HepG2 (cell line): ENCODE results near the gene CPSF4. TPM values are rescaled to one million over a fixed set of nuclear protein-coding genes. Genes with fewer than 3 reads are reported as not detected.

ENCODE experiments used
- EP300 ChIP-seq, 3 experiments: sonication (generic) in 1 of 3; formaldehyde crosslinking in 1 of 3; IDR thresholded peaks; 2 replicates each; pipeline versions ENCODE4 v1.5.1 to v1.6.1; 2011 to 2020; ENCODE audit warnings: low read depth in 2 of 3, low read length in 2 of 3, borderline replicate concordance in 1 of 3, improper control_type of control experiment in 1 of 3, mild to moderate bottlenecking in 1 of 3, missing genetic modification reagents in 1 of 3, moderate library complexity in 1 of 3
- HNF4A ChIP-seq: sonication (generic); formaldehyde crosslinking; IDR thresholded peaks from 2 replicates; pipeline ENCODE4 v1.4.0; 2020; ENCODE audit warnings: missing genetic modification reagents
- NRL ChIP-seq: sonication (generic); formaldehyde crosslinking; IDR thresholded peaks from 2 replicates; pipeline ENCODE4 v1.5.0; 2020; ENCODE audit warnings: missing genetic modification reagents, mild to moderate bottlenecking, moderate library complexity, borderline replicate concordance
- RARG ChIP-seq: sonication (generic); formaldehyde crosslinking; IDR thresholded peaks from 2 replicates; pipeline ENCODE4 v1.4.0; 2020; ENCODE audit warnings: low read depth, mild to moderate bottlenecking, missing genetic modification reagents
- TARDBP ChIP-seq: sonication (generic); formaldehyde crosslinking; IDR thresholded peaks from 2 replicates; pipeline ENCODE4 v1.8.0; 2022; ENCODE audit warnings: mild to moderate bottlenecking, missing genetic modification reagents
- ZMYM3 ChIP-seq: sonication (generic); formaldehyde crosslinking; IDR thresholded peaks from 2 replicates; pipeline ENCODE4 v1.5.1; 2020; ENCODE audit warnings: mild to moderate bottlenecking, missing genetic modification reagents
- ZNF431 ChIP-seq: sonication (generic); formaldehyde crosslinking; IDR thresholded peaks from 2 replicates; pipeline ENCODE4 v1.9.0; 2022; ENCODE audit warnings: missing genetic modification reagents, low read depth, mild to moderate bottlenecking, borderline replicate concordance
- ZNF737 ChIP-seq: sonication (generic); formaldehyde crosslinking; IDR thresholded peaks from 2 replicates; pipeline ENCODE4 v1.5.0; 2020; ENCODE audit warnings: missing genetic modification reagents, mild to moderate bottlenecking, borderline replicate concordance
- ZNF772 ChIP-seq: sonication (generic); formaldehyde crosslinking; IDR thresholded peaks from 2 replicates; pipeline ENCODE4 v1.5.0; 2020; ENCODE audit warnings: mild to moderate bottlenecking, missing genetic modification reagents
- ZNF776 ChIP-seq: sonication (generic); formaldehyde crosslinking; IDR thresholded peaks from 2 replicates; pipeline ENCODE4 v1.4.0; 2020; ENCODE audit warnings: mild to moderate bottlenecking, missing genetic modification reagents
- polyA plus RNA-seq, 8 experiments: library from polyadenylated mRNA; depleted of rRNA in 3 of 8; stranded (reverse) in 7 of 8; unstranded in 1 of 8; fragments of >200 nt; fragmentation: Illumina TruSeq in 4 of 8; extraction: Trizol in 4 of 8; gene quantifications; 2 replicates each; pipeline versions ENCODE4 v1.2.1 to v1.2.3, GENCODE V29; 2011 to 2016; ENCODE audit warnings: low read depth in 4 of 8, missing spikeins in 1 of 8, mixed read lengths in 1 of 8; ENCODE audit not compliant: insufficient read depth in 1 of 8
- total RNA-seq, 5 experiments: library from RNA; depleted of rRNA; stranded (reverse); fragments of >200 nt; fragmentation: Illumina TruSeq; extraction: Trizol; gene quantifications; 2 replicates each; pipeline ENCODE4 v1.2.3, GENCODE V29; 2016; ENCODE audit warnings: low read depth in 1 of 5
- TF ChIP-seq, protein P1 (sequence below): IDR thresholded peaks from 2 replicates; pipeline ENCODE4 v1.6.1; 2012; ENCODE audit warnings: inconsistent platforms
- TF ChIP-seq, protein P2 (sequence below): sonication (generic); formaldehyde crosslinking; IDR thresholded peaks from 2 replicates; pipeline ENCODE4 v1.4.0; 2020; ENCODE audit warnings: missing genetic modification reagents, mild to moderate bottlenecking, borderline replicate concordance
- TF ChIP-seq, protein P3 (sequence below): sonication (generic); formaldehyde crosslinking; IDR thresholded peaks from 2 replicates; pipeline ENCODE4 v1.8.0; 2022; ENCODE audit warnings: mild to moderate bottlenecking, missing genetic modification reagents; ENCODE audit not compliant: insufficient replicate concordance
- TF ChIP-seq, protein P4 (sequence below): sonication (generic); formaldehyde crosslinking; IDR thresholded peaks from 2 replicates; pipeline ENCODE4 v1.9.0; 2022; ENCODE audit warnings: missing genetic modification reagents, mild to moderate bottlenecking, borderline replicate concordance
- TF ChIP-seq, protein P5 (sequence below): sonication (generic); IDR thresholded peaks from 2 replicates; pipeline ENCODE4 v1.6.1; 2016; ENCODE audit warnings: low read depth, borderline replicate concordance
- TF ChIP-seq, protein P6 (sequence below): sonication (generic); formaldehyde crosslinking; IDR thresholded peaks from 2 replicates; pipeline ENCODE4 v1.5.0; 2020; ENCODE audit warnings: missing genetic modification reagents
- TF ChIP-seq, protein P7 (sequence below): sonication (generic); formaldehyde crosslinking; IDR thresholded peaks from 2 replicates; pipeline ENCODE4 v1.4.0; 2020; ENCODE audit warnings: missing genetic modification reagents

The CPSF4 gene
- total and polyA plus RNA-seq, 2 of the 13 experiments (the other 11 are each of a cell fraction or from before 2014, with no cell fraction given) = 34.1 to 49.6 TPM

DNA sequence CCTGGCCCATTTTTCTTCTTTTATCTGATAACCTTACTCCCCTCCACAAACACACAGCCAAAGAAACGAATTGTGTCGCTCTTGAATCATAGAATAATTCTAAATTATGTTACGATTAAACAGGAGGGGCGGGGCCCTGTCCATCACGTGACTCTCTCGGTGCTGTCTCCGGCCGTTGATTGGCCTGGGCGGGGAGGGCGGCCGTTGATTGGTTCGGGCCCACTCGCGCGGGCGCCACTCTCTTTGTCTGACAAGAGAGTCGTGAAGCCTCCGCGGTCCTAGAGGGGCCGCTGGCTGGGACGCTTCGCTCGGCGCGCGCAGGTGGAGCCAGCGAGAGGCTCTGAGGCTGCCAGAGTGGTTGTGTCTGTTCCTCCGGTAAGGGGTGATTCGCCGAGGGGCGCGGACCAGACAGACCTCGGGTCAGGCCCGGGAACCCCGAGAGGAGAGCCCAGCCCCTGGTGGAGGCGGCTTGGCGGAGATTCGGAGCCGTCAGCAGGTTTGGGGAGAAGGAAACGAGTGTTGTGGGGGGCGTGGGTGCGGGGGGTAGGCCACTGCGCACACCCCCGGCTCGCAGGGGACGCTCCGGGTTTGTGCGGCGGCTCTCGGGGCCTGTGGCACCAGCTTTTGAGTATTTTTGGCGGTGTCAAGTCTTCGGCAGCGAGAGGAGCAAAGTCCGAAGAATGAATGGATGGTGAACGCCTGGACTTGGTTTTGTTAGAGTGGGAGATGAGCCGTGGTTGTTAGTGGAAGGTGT is 34.0 kb downstream of the CPSF4 start, which contains the start of gene ZNF789 (continued):
- TF ChIP-seq ZNF776 (CRISPR knock-in tag) (peak; percentile 35; the same call in 1 of the 2 replicates), ZNF737 (CRISPR knock-in tag) (no peak), HNF4A (CRISPR knock-in tag) (peak; percentile 33; the same call in 1 of the 2 replicates), ZNF431 (CRISPR knock-in tag) (peak; percentile 41; the same call in 1 of the 2 replicates), NRL (CRISPR knock-in tag) (peak; percentile 85; the same call in 1 of the 2 replicates), ZMYM3 (CRISPR knock-in tag) (0 out of 2 replicates have a peak, but pooled peaks have one; percentile 20), TARDBP (CRISPR knock-in tag) (peak; percentile 71; the same call in 1 of the 2 replicates), ZNF772 (CRISPR knock-in tag) (peak; percentile 81; the same call in 1 of the 2 replicates), RARG (CRISPR knock-in tag) (peak; percentile 57; the same call in 1 of the 2 replicates), EP300 (IDR thresholded peaks at IDR 0.05; ENCODE audit: low read depth in 2 of 2, low read length in 2 of 2) (peak in 1 of 2 experiments; percentile 17; a peak in 1 of 4 replicates), EP300 (CRISPR knock-in tag; IDR thresholded peaks at IDR 0.05; ENCODE audit: borderline replicate concordance) (no peak)
- TF ChIP-seq, protein P1, sequence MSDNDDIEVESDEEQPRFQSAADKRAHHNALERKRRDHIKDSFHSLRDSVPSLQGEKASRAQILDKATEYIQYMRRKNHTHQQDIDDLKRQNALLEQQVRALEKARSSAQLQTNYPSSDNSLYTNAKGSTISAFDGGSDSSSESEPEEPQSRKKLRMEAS = peak; percentile 73
- TF ChIP-seq, protein P2, sequence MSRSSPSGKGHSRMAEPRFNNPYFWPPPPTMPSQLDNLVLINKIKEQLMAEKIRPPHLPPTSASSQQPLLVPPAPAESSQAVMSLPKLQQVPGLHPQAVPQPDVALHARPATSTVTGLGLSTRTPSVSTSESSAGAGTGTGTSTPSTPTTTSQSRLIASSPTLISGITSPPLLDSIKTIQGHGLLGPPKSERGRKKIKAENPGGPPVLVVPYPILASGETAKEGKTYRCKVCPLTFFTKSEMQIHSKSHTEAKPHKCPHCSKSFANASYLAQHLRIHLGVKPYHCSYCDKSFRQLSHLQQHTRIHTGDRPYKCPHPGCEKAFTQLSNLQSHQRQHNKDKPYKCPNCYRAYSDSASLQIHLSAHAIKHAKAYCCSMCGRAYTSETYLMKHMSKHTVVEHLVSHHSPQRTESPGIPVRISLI (CRISPR knock-in tag) = 0 out of 2 replicates have a peak, but pooled peaks have one; percentile 46
- TF ChIP-seq, protein P3, sequence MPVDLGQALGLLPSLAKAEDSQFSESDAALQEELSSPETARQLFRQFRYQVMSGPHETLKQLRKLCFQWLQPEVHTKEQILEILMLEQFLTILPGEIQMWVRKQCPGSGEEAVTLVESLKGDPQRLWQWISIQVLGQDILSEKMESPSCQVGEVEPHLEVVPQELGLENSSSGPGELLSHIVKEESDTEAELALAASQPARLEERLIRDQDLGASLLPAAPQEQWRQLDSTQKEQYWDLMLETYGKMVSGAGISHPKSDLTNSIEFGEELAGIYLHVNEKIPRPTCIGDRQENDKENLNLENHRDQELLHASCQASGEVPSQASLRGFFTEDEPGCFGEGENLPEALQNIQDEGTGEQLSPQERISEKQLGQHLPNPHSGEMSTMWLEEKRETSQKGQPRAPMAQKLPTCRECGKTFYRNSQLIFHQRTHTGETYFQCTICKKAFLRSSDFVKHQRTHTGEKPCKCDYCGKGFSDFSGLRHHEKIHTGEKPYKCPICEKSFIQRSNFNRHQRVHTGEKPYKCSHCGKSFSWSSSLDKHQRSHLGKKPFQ (CRISPR knock-in tag) = peak; percentile 67
- TF ChIP-seq, protein P4, sequence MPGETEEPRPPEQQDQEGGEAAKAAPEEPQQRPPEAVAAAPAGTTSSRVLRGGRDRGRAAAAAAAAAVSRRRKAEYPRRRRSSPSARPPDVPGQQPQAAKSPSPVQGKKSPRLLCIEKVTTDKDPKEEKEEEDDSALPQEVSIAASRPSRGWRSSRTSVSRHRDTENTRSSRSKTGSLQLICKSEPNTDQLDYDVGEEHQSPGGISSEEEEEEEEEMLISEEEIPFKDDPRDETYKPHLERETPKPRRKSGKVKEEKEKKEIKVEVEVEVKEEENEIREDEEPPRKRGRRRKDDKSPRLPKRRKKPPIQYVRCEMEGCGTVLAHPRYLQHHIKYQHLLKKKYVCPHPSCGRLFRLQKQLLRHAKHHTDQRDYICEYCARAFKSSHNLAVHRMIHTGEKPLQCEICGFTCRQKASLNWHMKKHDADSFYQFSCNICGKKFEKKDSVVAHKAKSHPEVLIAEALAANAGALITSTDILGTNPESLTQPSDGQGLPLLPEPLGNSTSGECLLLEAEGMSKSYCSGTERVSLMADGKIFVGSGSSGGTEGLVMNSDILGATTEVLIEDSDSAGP (CRISPR knock-in tag) = peak; percentile 78; the same call in 1 of the 2 replicates
- TF ChIP-seq, protein P5, sequence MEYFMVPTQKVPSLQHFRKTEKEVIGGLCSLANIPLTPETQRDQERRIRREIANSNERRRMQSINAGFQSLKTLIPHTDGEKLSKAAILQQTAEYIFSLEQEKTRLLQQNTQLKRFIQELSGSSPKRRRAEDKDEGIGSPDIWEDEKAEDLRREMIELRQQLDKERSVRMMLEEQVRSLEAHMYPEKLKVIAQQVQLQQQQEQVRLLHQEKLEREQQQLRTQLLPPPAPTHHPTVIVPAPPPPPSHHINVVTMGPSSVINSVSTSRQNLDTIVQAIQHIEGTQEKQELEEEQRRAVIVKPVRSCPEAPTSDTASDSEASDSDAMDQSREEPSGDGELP = peak; percentile 21; the same call in 1 of the 2 replicates
- TF ChIP-seq, protein P6, sequence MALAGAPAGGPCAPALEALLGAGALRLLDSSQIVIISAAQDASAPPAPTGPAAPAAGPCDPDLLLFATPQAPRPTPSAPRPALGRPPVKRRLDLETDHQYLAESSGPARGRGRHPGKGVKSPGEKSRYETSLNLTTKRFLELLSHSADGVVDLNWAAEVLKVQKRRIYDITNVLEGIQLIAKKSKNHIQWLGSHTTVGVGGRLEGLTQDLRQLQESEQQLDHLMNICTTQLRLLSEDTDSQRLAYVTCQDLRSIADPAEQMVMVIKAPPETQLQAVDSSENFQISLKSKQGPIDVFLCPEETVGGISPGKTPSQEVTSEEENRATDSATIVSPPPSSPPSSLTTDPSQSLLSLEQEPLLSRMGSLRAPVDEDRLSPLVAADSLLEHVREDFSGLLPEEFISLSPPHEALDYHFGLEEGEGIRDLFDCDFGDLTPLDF (CRISPR knock-in tag) = peak; percentile 93
- TF ChIP-seq, protein P7, sequence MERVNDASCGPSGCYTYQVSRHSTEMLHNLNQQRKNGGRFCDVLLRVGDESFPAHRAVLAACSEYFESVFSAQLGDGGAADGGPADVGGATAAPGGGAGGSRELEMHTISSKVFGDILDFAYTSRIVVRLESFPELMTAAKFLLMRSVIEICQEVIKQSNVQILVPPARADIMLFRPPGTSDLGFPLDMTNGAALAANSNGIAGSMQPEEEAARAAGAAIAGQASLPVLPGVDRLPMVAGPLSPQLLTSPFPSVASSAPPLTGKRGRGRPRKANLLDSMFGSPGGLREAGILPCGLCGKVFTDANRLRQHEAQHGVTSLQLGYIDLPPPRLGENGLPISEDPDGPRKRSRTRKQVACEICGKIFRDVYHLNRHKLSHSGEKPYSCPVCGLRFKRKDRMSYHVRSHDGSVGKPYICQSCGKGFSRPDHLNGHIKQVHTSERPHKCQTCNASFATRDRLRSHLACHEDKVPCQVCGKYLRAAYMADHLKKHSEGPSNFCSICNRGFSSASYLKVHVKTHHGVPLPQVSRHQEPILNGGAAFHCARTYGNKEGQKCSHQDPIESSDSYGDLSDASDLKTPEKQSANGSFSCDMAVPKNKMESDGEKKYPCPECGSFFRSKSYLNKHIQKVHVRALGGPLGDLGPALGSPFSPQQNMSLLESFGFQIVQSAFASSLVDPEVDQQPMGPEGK (CRISPR knock-in tag) = peak; percentile 35; the same call in 1 of the 2 replicates
